Endothelial cell of umbilical vein (primary cell): ENCODE results near the gene C6orf58. TPM values are rescaled to one million over a fixed set of nuclear protein-coding genes. Genes with fewer than 3 reads are reported as not detected.

Source experiments
- BruUV-seq: library from RNA; stranded (reverse); fragments of 400-500 nt; replicated peaks from 2 replicates; lab custom pipeline; 2021; lab: Mats Ljungman, UMichigan
- CTCF ChIA-PET: fragments of 300-600, 350-600 bp; sonication (Branson Sonifier 250); formaldehyde crosslinking; loops from one replicate; lab custom pipeline; 2021; ENCODE audit warnings: antibody characterized with exemption, inconsistent platforms; lab: Charles Lee
- POLR2A ChIA-PET: fragments of 300-600, 350-600 bp; sonication (Branson Sonifier 250); formaldehyde crosslinking; loops from one replicate; lab custom pipeline; 2021; ENCODE audit warnings: antibody characterized with exemption, inconsistent platforms; lab: Charles Lee
- DNase-seq: peaks from one replicate; pipeline ENCODE4 v3.0.0-alpha.2; 2011; ENCODE audit warnings: low read depth, low spot score
- FAIRE-seq: peaks from 2 replicates; lab custom pipeline; 2011; peaks lifted over from hg19 to GRCh38; lab: Jason Lieb, UNC
- H2AFZ ChIP-seq: 2 replicates; pipeline ENCODE4 v1.6.0; 2012; ENCODE audit warnings: low read depth, low read length, control low read depth, inconsistent platforms
- H3K27ac ChIP-seq: 2 replicates; pipeline ENCODE4 v1.5.1; 2011; ENCODE audit warnings: low read depth, mild to moderate bottlenecking, control low read depth, low read length, moderate library complexity; ENCODE audit not compliant: insufficient read depth
- H3K27me3 ChIP-seq, 2 experiments: 2 replicates each; pipeline versions ENCODE4 v1.6.0 to v1.6.1; 2011; ENCODE audit warnings: low read length in 2 of 2, mixed read lengths in 1 of 2; ENCODE audit not compliant: control insufficient read depth in 2 of 2, insufficient read depth in 2 of 2
- H3K36me3 ChIP-seq, 2 experiments: 2 replicates in 1 of 2; 3 replicates in 1 of 2; pipeline ENCODE4 v1.5.1; 2011; ENCODE audit warnings: low read length in 2 of 2, mild to moderate bottlenecking in 1 of 2, moderate library complexity in 1 of 2; ENCODE audit not compliant: control insufficient read depth in 2 of 2, insufficient read depth in 2 of 2; ENCODE audit errors: extremely low read depth in 1 of 2
- H3K4me1 ChIP-seq: 3 replicates; pipeline ENCODE4 v1.5.1; 2011; ENCODE audit warnings: mild to moderate bottlenecking, low read length; ENCODE audit not compliant: control insufficient read depth, insufficient read depth; ENCODE audit errors: extremely low read depth
- H3K4me2 ChIP-seq: 2 replicates; pipeline ENCODE4 v1.6.1; 2011; ENCODE audit warnings: low read length, control low read depth, mixed read lengths; ENCODE audit not compliant: insufficient read depth
- H3K4me3 ChIP-seq, 3 experiments: fragments of 200-600 bp in 1 of 3; sonication (generic), shearing (Covaris generic) in 1 of 3; replicated peaks in 1 of 3; 2 replicates each; pipeline ENCODE4 v1.5.1; 2011 to 2016; ENCODE audit warnings: control low read depth in 3 of 3, low read length in 3 of 3, mild to moderate bottlenecking in 2 of 3, inconsistent platforms in 1 of 3, low read depth in 1 of 3, moderate library complexity in 1 of 3; ENCODE audit not compliant: insufficient read depth in 1 of 3
- H3K79me2 ChIP-seq: 2 replicates; pipeline ENCODE4 v1.6.0; 2012; ENCODE audit warnings: low read length, inconsistent platforms; ENCODE audit not compliant: control insufficient read depth, insufficient read depth
- H3K9ac ChIP-seq: replicated peaks from 2 replicates; pipeline ENCODE3; 2011; ENCODE audit warnings: low read length, control low read depth; ENCODE audit not compliant: insufficient read depth; ENCODE audit errors: extremely low read depth
- H3K9me1 ChIP-seq: replicated peaks from 3 replicates; pipeline ENCODE4 v1.6.0; 2011; ENCODE audit warnings: mild to moderate bottlenecking, low read length; ENCODE audit not compliant: control insufficient read depth, insufficient read depth; ENCODE audit errors: extremely low read depth
- H3K9me3 ChIP-seq: replicated peaks from 2 replicates; pipeline ENCODE4 v1.5.1; 2012; ENCODE audit warnings: low read length, inconsistent platforms; ENCODE audit not compliant: control insufficient read depth, insufficient read depth
- H4K20me1 ChIP-seq: replicated peaks from 2 replicates; pipeline ENCODE3; 2011; ENCODE audit warnings: mild to moderate bottlenecking, low read length; ENCODE audit not compliant: control insufficient read depth, insufficient read depth; ENCODE audit errors: extremely low read depth
- FOS ChIP-seq: IDR thresholded peaks from 2 replicates; pipeline ENCODE4 v1.6.1; 2011; ENCODE audit warnings: mild to moderate bottlenecking, low read length, moderate library complexity, borderline replicate concordance; ENCODE audit not compliant: insufficient read depth
- MYC ChIP-seq: IDR thresholded peaks from one replicate; pipeline ENCODE4 v1.6.1; 2011; ENCODE audit warnings: mild to moderate bottlenecking, low read depth, low read length
- dilution Hi-C: fragments of 300-500 bp; cut with MboI; formaldehyde crosslinking; loops from one replicate; pipeline ENCODE4 v1.15.0; 2019; ENCODE audit warnings: low sequenced_read_pairs; ENCODE audit not compliant: extremely low pct_ligation_motif_present
- intact Hi-C: fragments of 100-400 bp; cut with micrococcal nuclease; formaldehyde crosslinking; loops from one replicate; pipeline ENCODE4 v1.10.0; 2022
- polyA plus RNA-seq, 4 experiments: library from polyadenylated mRNA; depleted of rRNA in 3 of 4; stranded (reverse) in 3 of 4; unstranded in 1 of 4; fragments of >200 nt; gene quantifications; 2 replicates each; pipeline versions ENCODE4 v1.2.1 to v1.2.3, GENCODE V29; 2011 to 2012; ENCODE audit warnings: missing spikeins in 1 of 4
- total RNA-seq: library from RNA; stranded (reverse); gene quantifications from 2 replicates; pipeline ENCODE4 v1.2.3, GENCODE V29; 2021
- TF ChIP-seq, protein P1 (sequence below), 2 donors: IDR thresholded peaks; 1 replicate in 1 of 2; 2 replicates in 1 of 2; pipeline ENCODE4 v1.5.1; 2011; ENCODE audit warnings: low read length in 2 of 2, mild to moderate bottlenecking in 2 of 2, moderate library complexity in 2 of 2, control low read depth in 1 of 2, inconsistent platforms in 1 of 2, low read depth in 1 of 2; ENCODE audit not compliant: insufficient read depth in 1 of 2; ENCODE audit errors: extremely low read depth in 1 of 2
- TF ChIP-seq, protein P2 (sequence below): IDR thresholded peaks from 2 replicates; pipeline ENCODE4 v1.6.1; 2011; ENCODE audit not compliant: insufficient read depth, insufficient read length

C6orf58 gene
- total and polyA plus RNA-seq, 2 donors (not counting 3 experiments of a cell fraction or from before 2014, with no cell fraction given): not detected

DNA sequence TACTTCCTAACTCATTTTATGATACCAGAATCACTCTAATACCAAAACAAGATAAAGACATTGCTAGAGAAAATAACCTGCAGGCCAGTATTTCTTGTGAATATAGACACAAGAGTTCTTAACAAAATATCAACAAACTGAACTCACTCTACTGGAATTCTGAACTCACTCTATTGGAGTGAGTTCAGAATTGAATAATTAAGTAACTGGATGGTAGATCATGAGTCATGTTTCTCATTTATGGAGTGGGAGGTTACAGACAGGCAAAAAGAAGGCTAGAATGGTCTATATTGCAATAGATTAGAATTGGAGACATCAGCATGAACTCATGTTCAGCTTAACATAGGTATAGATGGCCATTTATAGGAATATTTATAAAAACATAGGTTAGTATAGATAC, 26.6 kb upstream of the C6orf58 start:
- H3K36me3 ChIP-seq: no peaks in the 10 kb centered on the region
- dilution Hi-C loops: no loop called here
- H3K4me1 ChIP-seq: no peaks in the 10 kb centered on the region
- TF ChIP-seq, protein P1, sequence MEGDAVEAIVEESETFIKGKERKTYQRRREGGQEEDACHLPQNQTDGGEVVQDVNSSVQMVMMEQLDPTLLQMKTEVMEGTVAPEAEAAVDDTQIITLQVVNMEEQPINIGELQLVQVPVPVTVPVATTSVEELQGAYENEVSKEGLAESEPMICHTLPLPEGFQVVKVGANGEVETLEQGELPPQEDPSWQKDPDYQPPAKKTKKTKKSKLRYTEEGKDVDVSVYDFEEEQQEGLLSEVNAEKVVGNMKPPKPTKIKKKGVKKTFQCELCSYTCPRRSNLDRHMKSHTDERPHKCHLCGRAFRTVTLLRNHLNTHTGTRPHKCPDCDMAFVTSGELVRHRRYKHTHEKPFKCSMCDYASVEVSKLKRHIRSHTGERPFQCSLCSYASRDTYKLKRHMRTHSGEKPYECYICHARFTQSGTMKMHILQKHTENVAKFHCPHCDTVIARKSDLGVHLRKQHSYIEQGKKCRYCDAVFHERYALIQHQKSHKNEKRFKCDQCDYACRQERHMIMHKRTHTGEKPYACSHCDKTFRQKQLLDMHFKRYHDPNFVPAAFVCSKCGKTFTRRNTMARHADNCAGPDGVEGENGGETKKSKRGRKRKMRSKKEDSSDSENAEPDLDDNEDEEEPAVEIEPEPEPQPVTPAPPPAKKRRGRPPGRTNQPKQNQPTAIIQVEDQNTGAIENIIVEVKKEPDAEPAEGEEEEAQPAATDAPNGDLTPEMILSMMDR (IDR thresholded peaks at IDR 0.05; ENCODE audit: extremely low read depth in 1 of 2, insufficient read depth in 1 of 2, low read depth in 1 of 2, low read length in 2 of 2): no peak
- TF ChIP-seq FOS (no peak), MYC (no peak)
- TF ChIP-seq, protein P2, sequence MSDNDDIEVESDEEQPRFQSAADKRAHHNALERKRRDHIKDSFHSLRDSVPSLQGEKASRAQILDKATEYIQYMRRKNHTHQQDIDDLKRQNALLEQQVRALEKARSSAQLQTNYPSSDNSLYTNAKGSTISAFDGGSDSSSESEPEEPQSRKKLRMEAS: no peak
- ChIA-PET CTCF (interaction anchor here (1.3 kb wide), 1 partner anchor 93 kb away, joined by 3 read pairs; no protein-coding TSS in a partner anchor), POLR2A (no interaction called here)
- H3K4me3 ChIP-seq: no peak overlapping the region
- no peak overlapping the region for H3K27ac ChIP-seq
- no peak overlapping the region for H3K9ac ChIP-seq
- intact Hi-C loops: loop anchor here (5.0 kb wide), 1 partner anchor 77 kb away; no protein-coding TSS in a partner anchor
- H3K9me3 ChIP-seq: no peaks in the 10 kb centered on the region
- no TSS peak for BruUV-seq
- H2AFZ ChIP-seq: no peak overlapping the region
- H3K4me2 ChIP-seq: no peak overlapping the region
- no peak for DNase-seq
- no peaks in the 10 kb centered on the region for H4K20me1 ChIP-seq
- peaks cover 4 to 6% of the 10 kb centered on the region in 2 experiments for H3K27me3 ChIP-seq
- FAIRE-seq: no peak
- H3K79me2 ChIP-seq: no peaks in the 10 kb centered on the region
- no peaks in the 10 kb centered on the region for H3K9me1 ChIP-seq
